KOPT-K1 (cell line): ENCODE data around the gene DDR2.
"Not testable (repeated sequence)": the region's sequence is repeated elsewhere in the genome, so short reads cannot be mapped to it uniquely, and the experiment has no call there.

Experiments
- H3K27ac ChIP-seq: fragments of 200-600 bp; sonication (generic); 2 replicates; pipeline ENCODE4 v1.5.1; 2016; ENCODE audit warnings: antibody characterized with exemption, mild to moderate bottlenecking, low read depth, low read length; ENCODE audit not compliant: poor library complexity, severe bottlenecking
- H3K36me3 ChIP-seq: fragments of 200-600 bp; sonication (generic); 2 replicates; pipeline ENCODE4 v1.5.1; 2017; ENCODE audit warnings: antibody characterized with exemption, mild to moderate bottlenecking, low read length, moderate library complexity; ENCODE audit not compliant: insufficient read depth
- H3K9me3 ChIP-seq: fragments of 200-600 bp; sonication (generic); 2 replicates; pipeline ENCODE4 v1.5.1; 2017; ENCODE audit warnings: antibody characterized with exemption, low read length, mild to moderate bottlenecking; ENCODE audit not compliant: insufficient read depth, poor library complexity, severe bottlenecking

Gene DDR2

GRCh38 chr1:162632217-162632666, at the start of gene DDR2:
DDR2 (plus strand) TSS chr1:162632464; CDS start chr1:162719064, 86,600 bp downstream.
- Histone ChIP-seq H3K27ac (no peak within 1 kb of the TSS), H3K9me3 (no peaks in the 10 kb centered on the region), H3K36me3 (no peaks in the 10 kb centered on the region)

GRCh38 chr1:162582901-162583300, 49.4 kb upstream of the DDR2 start:
- not testable (repeated sequence) for H3K9me3 ChIP-seq, H3K27ac ChIP-seq
- H3K36me3 ChIP-seq = peaks cover 38% of the 10 kb centered on the region

GRCh38 chr1:162585101-162585500, 47.2 kb upstream of the DDR2 start:
- not testable (repeated sequence) for H3K9me3 ChIP-seq, H3K27ac ChIP-seq
- H3K36me3 ChIP-seq = peaks cover 45% of the 10 kb centered on the region

GRCh38 chr1:162587347-162587746, 44.9 kb upstream of the DDR2 start:
- H3K36me3 ChIP-seq = peaks cover 44% of the 10 kb centered on the region
- no peak overlapping the region for H3K27ac ChIP-seq

GRCh38 chr1:162587761-162588260, 44.5 kb upstream of the DDR2 start:
- no peaks in the 10 kb centered on the region for H3K9me3 ChIP-seq
- H3K27ac ChIP-seq = no peak overlapping the region
- H3K36me3 ChIP-seq = peaks cover 42% of the 10 kb centered on the region

More at GRCh38 chr1:162587347-162587746, 44.9 kb upstream of the DDR2 start:
- no peaks in the 10 kb centered on the region for H3K9me3 ChIP-seq

GRCh38 chr1:162590101-162590500, 42.2 kb upstream of the DDR2 start:
- no peak overlapping the region for H3K27ac ChIP-seq
- peaks cover 38% of the 10 kb centered on the region for H3K36me3 ChIP-seq
- no peaks in the 10 kb centered on the region for H3K9me3 ChIP-seq

GRCh38 chr1:162590686-162591085, 41.6 kb upstream of the DDR2 start:
- H3K36me3 ChIP-seq = peaks cover 43% of the 10 kb centered on the region
- H3K27ac ChIP-seq = no peak overlapping the region
- H3K9me3 ChIP-seq = no peaks in the 10 kb centered on the region

- Histone ChIP-seq H3K27ac (no peak overlapping the region), H3K9me3 (no peaks in the 10 kb centered on the region), H3K36me3 (peaks cover 28% of the 10 kb centered on the region)
Observed at GRCh38 chr1:162596514-162597170, 35.6 kb upstream of the DDR2 start.

GRCh38 chr1:162599451-162599850, 32.8 kb upstream of the DDR2 start:
- peaks cover 21% of the 10 kb centered on the region for H3K36me3 ChIP-seq
- H3K9me3 ChIP-seq = no peaks in the 10 kb centered on the region
- H3K27ac ChIP-seq = no peak overlapping the region

GRCh38 chr1:162603117-162603516, 29.1 kb upstream of the DDR2 start:
- H3K9me3 ChIP-seq, H3K27ac ChIP-seq: not testable (repeated sequence)
- H3K36me3 ChIP-seq = peaks cover 15% of the 10 kb centered on the region

GRCh38 chr1:162605225-162605927, 26.9 kb upstream of the DDR2 start:
- H3K27ac ChIP-seq = no peak overlapping the region
- no peaks in the 10 kb centered on the region for H3K9me3 ChIP-seq
- peaks cover 10% of the 10 kb centered on the region for H3K36me3 ChIP-seq

GRCh38 chr1:162609306-162609705, 23.0 kb upstream of the DDR2 start:
- Histone ChIP-seq H3K27ac (no peak overlapping the region), H3K9me3 (no peaks in the 10 kb centered on the region), H3K36me3 (no peaks in the 10 kb centered on the region)

GRCh38 chr1:162612606-162613400, 19.5 kb upstream of the DDR2 start:
- Histone ChIP-seq H3K9me3 (peaks cover 9% of the 10 kb centered on the region), H3K36me3 (no peaks in the 10 kb centered on the region), H3K27ac (no peak overlapping the region)

- H3K27ac ChIP-seq = no peak overlapping the region
- H3K9me3 ChIP-seq = peaks cover 10% of the 10 kb centered on the region
Observed at GRCh38 chr1:162616848-162617247, 15.4 kb upstream of the DDR2 start.

GRCh38 chr1:162617513-162617912, 14.8 kb upstream of the DDR2 start:
- no peaks in the 10 kb centered on the region for H3K36me3 ChIP-seq

More at GRCh38 chr1:162616848-162617247, 15.4 kb upstream of the DDR2 start:
- no peaks in the 10 kb centered on the region for H3K36me3 ChIP-seq

More at GRCh38 chr1:162617513-162617912, 14.8 kb upstream of the DDR2 start:
- peaks cover 10% of the 10 kb centered on the region for H3K9me3 ChIP-seq
- H3K27ac ChIP-seq = no peak overlapping the region
